HEK293T (cell line): ENCODE results near the gene UNC119B.

ENCODE experiments used
- ARNT ChIP-seq: fragments of 450-650 bp; IDR thresholded peaks from 2 replicates; pipeline ENCODE4 v1.6.1; 2017; ENCODE audit warnings: mild to moderate bottlenecking
- HDGF ChIP-seq: fragments of 450-650 bp; IDR thresholded peaks from 2 replicates; pipeline ENCODE4 v1.6.1; 2017; ENCODE audit warnings: antibody characterized with exemption, borderline replicate concordance
- L3MBTL2 ChIP-seq: fragments of 450-650 bp; conservative IDR thresholded peaks from 2 replicates; pipeline ENCODE4 v1.6.1; 2016; ENCODE audit warnings: mild to moderate bottlenecking
- LEF1 ChIP-seq: fragments of 450-650 bp; IDR thresholded peaks from 2 replicates; pipeline ENCODE4 v1.6.1; 2017; ENCODE audit warnings: mild to moderate bottlenecking, borderline replicate concordance

- no peak for TF ChIP-seq ARNT
- no peak for TF ChIP-seq L3MBTL2
- no peak for TF ChIP-seq HDGF
- TF ChIP-seq LEF1 = no peak
Observed at GRCh38 chr12:120670667-120671066, 39.6 kb upstream of the UNC119B start.
